OCI-LY3 (cell line): ENCODE data around the gene RAB19.

Experiments
- CTCF ChIP-seq: fragments of 200-600, 300-600 bp; sonication (generic); IDR thresholded peaks from 2 replicates; pipeline ENCODE4 v1.5.1; 2014; ENCODE audit warnings: antibody characterized with exemption, low read length, low read depth
- EZH2phosphoT487 ChIP-seq: fragments of 200-600 bp; shearing (Covaris generic); IDR thresholded peaks from 2 replicates; pipeline ENCODE4 v1.6.1; 2018; ENCODE audit warnings: antibody characterized with exemption, mixed run types, low read depth

GRCh38 chr7:140393756-140394306, 10.0 kb upstream of the RAB19 start:
- TF ChIP-seq CTCF (no peak), EZH2phosphoT487 (no peak)
